H9 (cell line): ENCODE data around the gene ABCA4. TPM values are rescaled to one million over a fixed set of nuclear protein-coding genes. Genes with fewer than 3 reads are reported as not detected.

Experiments used
- DNase-seq: peaks from one replicate; pipeline ENCODE4 v3.0.0-alpha.2; 2017
- H2AFZ ChIP-seq: one replicate; pipeline ENCODE4 v1.6.1; 2013; ENCODE audit warnings: mild to moderate bottlenecking, low read length, control low read depth, moderate library complexity
- H2AK5ac ChIP-seq: 2 replicates; pipeline ENCODE4 v1.6.1; 2013; ENCODE audit warnings: low read length, control low read depth, mixed read lengths; ENCODE audit not compliant: insufficient read length
- H2BK120ac ChIP-seq: one replicate; pipeline ENCODE4 v1.6.1; 2013; ENCODE audit warnings: low read depth, mild to moderate bottlenecking, low read length, control low read depth, inconsistent platforms; ENCODE audit not compliant: poor library complexity, severe bottlenecking
- H2BK12ac ChIP-seq: 2 replicates; pipeline ENCODE4 v1.6.1; 2013; ENCODE audit warnings: low read length, control low read depth, mixed read lengths, low read depth; ENCODE audit not compliant: insufficient read length
- H2BK15ac ChIP-seq: 2 replicates; pipeline ENCODE4 v1.6.1; 2013; ENCODE audit warnings: low read depth, low read length, control low read depth
- H2BK20ac ChIP-seq: one replicate; pipeline ENCODE4 v1.6.1; 2013; ENCODE audit warnings: low read depth, mild to moderate bottlenecking, low read length, control low read depth, inconsistent platforms; ENCODE audit not compliant: poor library complexity, severe bottlenecking
- H2BK5ac ChIP-seq: 2 replicates; pipeline ENCODE4 v1.6.1; 2013; ENCODE audit warnings: low read length, control low read depth, mixed read lengths; ENCODE audit not compliant: insufficient read length
- H3K14ac ChIP-seq: 2 replicates; pipeline ENCODE4 v1.6.1; 2013; ENCODE audit warnings: low read length, control low read depth; ENCODE audit not compliant: insufficient read depth
- H3K18ac ChIP-seq: 2 replicates; pipeline ENCODE4 v1.6.1; 2013; ENCODE audit warnings: low read depth, mild to moderate bottlenecking, mixed read lengths, low read length, control low read depth; ENCODE audit not compliant: insufficient read length
- H3K23ac ChIP-seq: 2 replicates; pipeline ENCODE4 v1.6.1; 2013; ENCODE audit warnings: low read length, control low read depth, mixed read lengths, low read depth; ENCODE audit not compliant: insufficient read length
- H3K23me2 ChIP-seq: 2 replicates; pipeline ENCODE4 v1.6.1; 2013; ENCODE audit warnings: low read depth, mild to moderate bottlenecking, mixed read lengths, low read length, control low read depth; ENCODE audit not compliant: insufficient read length, poor library complexity, severe bottlenecking
- H3K27ac ChIP-seq: 2 replicates; pipeline ENCODE4 v1.5.1; 2013; ENCODE audit warnings: low read length, control low read depth, mixed read lengths, low read depth; ENCODE audit not compliant: insufficient read length
- H3K27me3 ChIP-seq: 2 replicates; pipeline ENCODE4 v1.6.1; 2013; ENCODE audit warnings: low read length, control low read depth, inconsistent platforms; ENCODE audit not compliant: insufficient read depth
- H3K4ac ChIP-seq: 2 replicates; pipeline ENCODE4 v1.6.1; 2013; ENCODE audit warnings: low read depth, mild to moderate bottlenecking, control low read depth, inconsistent platforms, low read length, moderate library complexity
- H3K4me1 ChIP-seq: 2 replicates; pipeline ENCODE4 v1.6.1; 2013; ENCODE audit warnings: low read length, control low read depth, inconsistent platforms; ENCODE audit not compliant: insufficient read depth
- H3K4me2 ChIP-seq: 2 replicates; pipeline ENCODE4 v1.6.1; 2013; ENCODE audit warnings: low read length, control low read depth, mixed read lengths; ENCODE audit not compliant: insufficient read length, insufficient read depth
- H3K56ac ChIP-seq: 2 replicates; pipeline ENCODE4 v1.6.1; 2013; ENCODE audit warnings: low read depth, mild to moderate bottlenecking, mixed read lengths, low read length, control low read depth; ENCODE audit not compliant: insufficient read length
- H3K79me1 ChIP-seq: 2 replicates; pipeline ENCODE4 v1.6.1; 2013; ENCODE audit warnings: low read depth, mild to moderate bottlenecking, moderate library complexity, low read length, control low read depth, inconsistent platforms; ENCODE audit not compliant: insufficient read depth, poor library complexity, severe bottlenecking
- H3K79me2 ChIP-seq: 2 replicates; pipeline ENCODE4 v1.6.1; 2013; ENCODE audit warnings: low read length, control low read depth, inconsistent platforms; ENCODE audit not compliant: insufficient read depth
- H3K9ac ChIP-seq: 2 replicates; pipeline ENCODE4 v1.6.1; 2013; ENCODE audit warnings: low read length, control low read depth, mixed read lengths; ENCODE audit not compliant: insufficient read length; ENCODE audit errors: extremely low read depth
- H3K9me3 ChIP-seq: one replicate; pipeline ENCODE4 v1.6.1; 2013; ENCODE audit warnings: low read depth, low read length, inconsistent platforms; ENCODE audit not compliant: control insufficient read depth
- H3T11ph ChIP-seq: one replicate; pipeline ENCODE4 v1.6.1; 2013; ENCODE audit warnings: mild to moderate bottlenecking, low read length, control low read depth, inconsistent platforms
- H4K20me1 ChIP-seq: one replicate; pipeline ENCODE4 v1.6.1; 2013; ENCODE audit not compliant: control insufficient read depth, insufficient read length, insufficient read depth
- H4K5ac ChIP-seq: 2 replicates; pipeline ENCODE4 v1.6.1; 2013; ENCODE audit warnings: low read depth, mild to moderate bottlenecking, mixed read lengths, low read length, control low read depth; ENCODE audit not compliant: insufficient read length
- H4K8ac ChIP-seq: replicated peaks from 2 replicates; pipeline ENCODE4 v1.6.1; 2013; ENCODE audit warnings: low read length, control low read depth, mixed read lengths, low read depth; ENCODE audit not compliant: insufficient read length
- H4K91ac ChIP-seq: 2 replicates; pipeline ENCODE4 v1.6.1; 2013; ENCODE audit warnings: low read depth, mild to moderate bottlenecking, moderate library complexity, mixed read lengths, low read length, control low read depth; ENCODE audit not compliant: insufficient read length
- H3K27ac Mint-ChIP-seq, 3 experiments: 2 replicates in 2 of 3; 3 replicates in 1 of 3; pipeline ENCODE4 v1.8.0; 2020 to 2021; ENCODE audit warnings: mixed read lengths in 3 of 3, mild to moderate bottlenecking in 1 of 3, moderate library complexity in 1 of 3
- H3K27me3 Mint-ChIP-seq: 2 replicates; pipeline ENCODE4 v1.8.0; 2021; ENCODE audit warnings: low read depth, mild to moderate bottlenecking, moderate library complexity, mixed read lengths
- H3K36me3 Mint-ChIP-seq, 3 experiments: 2 replicates in 2 of 3; 3 replicates in 1 of 3; pipeline ENCODE4 v1.8.0; 2020 to 2021; ENCODE audit warnings: low read depth in 3 of 3, mixed read lengths in 3 of 3; ENCODE audit not compliant: insufficient read depth in 1 of 3
- H3K4me1 Mint-ChIP-seq, 2 experiments: 2 replicates each; pipeline ENCODE4 v1.8.0; 2020; ENCODE audit warnings: mixed read lengths in 2 of 2
- H3K4me3 Mint-ChIP-seq, 2 experiments: 2 replicates in 1 of 2; 3 replicates in 1 of 2; pipeline ENCODE4 v1.8.0; 2020 to 2021; ENCODE audit warnings: mild to moderate bottlenecking in 2 of 2, mixed read lengths in 2 of 2, moderate library complexity in 1 of 2
- H3K9me3 Mint-ChIP-seq, 2 experiments: 2 replicates in 1 of 2; 3 replicates in 1 of 2; pipeline ENCODE4 v1.8.0; 2020; ENCODE audit warnings: mild to moderate bottlenecking in 2 of 2, mixed read lengths in 2 of 2, moderate library complexity in 1 of 2
- WGBS: extraction: QIAGEN DNeasy Blood & Tissue Kit; methylation state at CpG from one replicate; pipeline ENCODE4 v1.1.7; 2013; ENCODE audit warnings: missing lambda C conversion rate, low lambda C conversion rate, mixed read lengths; ENCODE audit not compliant: insufficient read length; ENCODE audit errors: extremely low coverage; 5-methylcytosine and 5-hydroxymethylcytosine counted together
- total RNA-seq: library from RNA; stranded (reverse); gene quantifications from 2 replicates; pipeline ENCODE4 v1.2.1, GENCODE V29; 2021
- TF ChIP-seq, protein P1 (sequence below): fragments of 200-600 bp; sonication (generic); conservative IDR thresholded peaks from 3 replicates; pipeline ENCODE4 v1.8.0; 2021; ENCODE audit warnings: antibody characterized with exemption, mild to moderate bottlenecking

Gene ABCA4
- total RNA-seq, 1 experiment from 2014 or later: not detected

DNA sequence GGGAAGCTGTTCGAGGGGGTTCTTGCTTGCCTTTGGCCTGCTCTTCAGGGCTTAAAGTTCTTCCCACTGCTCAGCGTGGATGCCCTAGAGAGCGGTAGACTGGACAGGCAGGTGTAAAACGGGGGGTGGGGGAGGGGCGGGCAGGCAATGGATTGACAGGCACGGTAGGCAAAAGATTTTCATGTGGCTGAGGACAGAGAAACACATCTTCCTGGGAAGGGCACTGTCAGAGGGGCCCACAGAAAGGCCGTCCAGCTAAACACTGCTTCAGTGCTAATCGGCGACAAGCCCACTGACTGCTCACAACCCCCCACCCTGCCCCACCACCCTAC is 412 bp downstream of the ABCA4 start:
- Histone ChIP-seq H2AFZ (no peak overlapping the region), H3K27ac (no peak overlapping the region), H2BK120ac (no peak overlapping the region), H4K20me1 (no peaks in the 10 kb centered on the region), H3K23ac (no peak overlapping the region), H3K18ac (no peak overlapping the region), H2BK12ac (no peak overlapping the region), H4K5ac (no peak overlapping the region), H2BK15ac (no peak overlapping the region), H3K14ac (no peak overlapping the region), H3K4me2 (no peak overlapping the region), H3K23me2 (no peaks in the 10 kb centered on the region), H2BK20ac (no peak overlapping the region), H3K4me1 (peaks cover 15% of the 10 kb centered on the region; the same call in 1 of the 2 replicates), H3K9me3 (no peaks in the 10 kb centered on the region), H2AK5ac (no peak overlapping the region), H4K91ac (no peak overlapping the region), H4K8ac (no peak overlapping the region), H3K9ac (no peak overlapping the region), H3K27me3 (peaks cover 4% of the 10 kb centered on the region; the same call in 1 of the 2 replicates), H3K56ac (no peak overlapping the region), H3K4ac (no peak overlapping the region), H3K79me1 (no peaks in the 10 kb centered on the region), H2BK5ac (no peak overlapping the region), H3T11ph (no peak overlapping the region), H3K79me2 (no peaks in the 10 kb centered on the region)
- no peak overlapping the region for H3K27ac Mint-ChIP-seq
- WGBS: no CpG with 5 or more reads among the region's 9 CpGs
- DNase-seq: no peak
- H3K9me3 Mint-ChIP-seq: no peaks in the 10 kb centered on the region; a peak in 1 of 5 replicates
- peaks cover 51 to 52% of the 10 kb centered on the region in 2 experiments for H3K4me1 Mint-ChIP-seq
- TF ChIP-seq, protein P1, sequence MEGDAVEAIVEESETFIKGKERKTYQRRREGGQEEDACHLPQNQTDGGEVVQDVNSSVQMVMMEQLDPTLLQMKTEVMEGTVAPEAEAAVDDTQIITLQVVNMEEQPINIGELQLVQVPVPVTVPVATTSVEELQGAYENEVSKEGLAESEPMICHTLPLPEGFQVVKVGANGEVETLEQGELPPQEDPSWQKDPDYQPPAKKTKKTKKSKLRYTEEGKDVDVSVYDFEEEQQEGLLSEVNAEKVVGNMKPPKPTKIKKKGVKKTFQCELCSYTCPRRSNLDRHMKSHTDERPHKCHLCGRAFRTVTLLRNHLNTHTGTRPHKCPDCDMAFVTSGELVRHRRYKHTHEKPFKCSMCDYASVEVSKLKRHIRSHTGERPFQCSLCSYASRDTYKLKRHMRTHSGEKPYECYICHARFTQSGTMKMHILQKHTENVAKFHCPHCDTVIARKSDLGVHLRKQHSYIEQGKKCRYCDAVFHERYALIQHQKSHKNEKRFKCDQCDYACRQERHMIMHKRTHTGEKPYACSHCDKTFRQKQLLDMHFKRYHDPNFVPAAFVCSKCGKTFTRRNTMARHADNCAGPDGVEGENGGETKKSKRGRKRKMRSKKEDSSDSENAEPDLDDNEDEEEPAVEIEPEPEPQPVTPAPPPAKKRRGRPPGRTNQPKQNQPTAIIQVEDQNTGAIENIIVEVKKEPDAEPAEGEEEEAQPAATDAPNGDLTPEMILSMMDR: no peak
- H3K36me3 Mint-ChIP-seq: no peaks in the 10 kb centered on the region; a peak in 1 of 7 replicates
- H3K4me3 Mint-ChIP-seq: no peak overlapping the region
- peaks cover 46% of the 10 kb centered on the region for H3K27me3 Mint-ChIP-seq
